ENCODE measurements around the gene IFNLR1.
A peak's percentile ranks its signal among the peaks of the same experiment; 100 is the strongest.
"Not testable (repeated sequence)": the region's sequence is repeated elsewhere in the genome, so short reads cannot be mapped to it uniquely, and the experiment has no call there.

IFNLR1 gene

DNA sequence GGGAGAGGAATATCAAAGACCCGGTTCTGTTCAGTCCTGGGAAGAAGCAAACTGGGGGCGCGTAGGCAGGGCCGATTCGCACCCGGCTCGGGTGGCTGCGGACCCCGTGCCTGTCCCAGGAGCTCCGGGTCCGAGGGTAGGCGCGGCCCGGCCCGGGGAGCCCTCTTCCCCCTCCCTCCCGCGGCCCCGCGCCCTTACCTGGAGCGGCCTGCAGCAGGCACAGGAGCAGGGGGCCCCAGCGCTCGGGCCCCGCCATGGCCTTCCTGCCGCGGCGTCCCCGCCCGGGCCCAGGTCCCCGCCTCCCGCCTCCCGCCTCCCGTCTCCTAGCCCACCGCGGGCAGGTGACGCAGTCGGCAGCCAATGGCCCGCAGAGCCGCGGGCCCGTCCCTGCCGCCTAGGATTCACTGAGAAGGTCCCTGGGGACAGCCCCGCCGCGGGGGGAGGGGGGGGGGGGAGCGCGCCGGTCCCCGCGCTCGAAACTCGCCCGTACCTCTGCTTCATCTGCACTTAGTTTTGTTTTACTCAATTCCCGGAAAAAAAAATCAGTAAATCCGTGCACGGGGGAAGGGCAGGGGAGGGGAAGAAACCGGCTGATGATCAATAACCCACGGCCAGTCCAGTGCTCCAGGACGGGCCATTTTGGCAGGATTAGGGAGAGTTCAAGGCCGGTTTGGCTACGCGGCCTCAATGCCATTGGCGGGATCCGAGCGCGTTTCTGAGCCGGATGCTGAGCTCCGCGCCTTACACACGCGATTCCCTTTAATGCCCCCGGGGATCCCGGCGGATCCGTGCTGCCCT is at the start of gene IFNLR1:
Gene IFNLR1, minus strand, starts transcription at position 297 of the 798 bp plus-strand sequence. Its CDS starts 41 bp downstream, at position 256.
- DNase-seq (ENCODE audit: low read depth in 3 of 3) = peak; percentile 63 to 74 (median 66)

DNA sequence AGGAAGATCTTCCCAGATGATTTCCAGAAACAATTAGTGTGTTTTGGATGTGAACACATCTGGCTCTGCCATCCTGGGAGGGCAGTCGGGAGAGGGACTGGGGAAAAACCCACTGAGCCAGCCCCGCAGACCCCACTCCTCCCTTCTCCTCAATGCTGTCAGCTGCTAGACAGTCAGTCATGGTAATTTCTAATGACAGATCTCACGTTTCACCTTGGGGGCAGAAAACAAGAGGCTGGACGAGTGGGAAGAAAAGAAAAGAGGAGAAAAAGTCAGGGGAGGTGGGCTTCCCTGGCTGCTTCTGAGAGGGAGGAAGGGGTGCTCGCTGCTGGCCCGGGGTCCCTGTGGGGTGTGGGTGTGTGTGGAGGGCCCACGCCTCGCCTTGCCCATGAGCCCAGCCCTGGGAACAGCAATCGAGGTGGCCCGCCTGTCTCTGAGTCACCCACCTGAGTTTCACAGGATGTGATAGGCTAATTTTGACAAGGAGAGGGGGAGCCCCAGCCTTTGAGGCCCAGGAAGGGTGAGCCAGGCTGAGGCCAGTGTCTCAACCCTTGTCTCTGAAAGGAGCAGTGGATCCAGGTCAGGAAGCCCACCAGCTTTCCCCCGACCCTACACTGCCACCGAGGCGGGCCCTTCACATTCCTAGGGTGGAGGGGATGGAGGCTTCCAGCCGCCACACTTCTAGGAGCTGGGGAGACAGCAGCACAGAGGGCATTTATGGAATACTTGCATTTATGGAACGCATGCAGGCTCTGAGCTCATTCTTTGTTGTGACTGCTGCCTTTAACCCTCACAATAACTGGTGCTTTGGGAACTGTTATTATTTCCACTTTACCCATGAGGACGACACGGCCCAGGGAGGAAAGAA is 49.1 kb upstream of the IFNLR1 start:
- DNase-seq (ENCODE audit: low read depth in 3 of 3) = peak; percentile 35 to 55 (median 44)

DNA sequence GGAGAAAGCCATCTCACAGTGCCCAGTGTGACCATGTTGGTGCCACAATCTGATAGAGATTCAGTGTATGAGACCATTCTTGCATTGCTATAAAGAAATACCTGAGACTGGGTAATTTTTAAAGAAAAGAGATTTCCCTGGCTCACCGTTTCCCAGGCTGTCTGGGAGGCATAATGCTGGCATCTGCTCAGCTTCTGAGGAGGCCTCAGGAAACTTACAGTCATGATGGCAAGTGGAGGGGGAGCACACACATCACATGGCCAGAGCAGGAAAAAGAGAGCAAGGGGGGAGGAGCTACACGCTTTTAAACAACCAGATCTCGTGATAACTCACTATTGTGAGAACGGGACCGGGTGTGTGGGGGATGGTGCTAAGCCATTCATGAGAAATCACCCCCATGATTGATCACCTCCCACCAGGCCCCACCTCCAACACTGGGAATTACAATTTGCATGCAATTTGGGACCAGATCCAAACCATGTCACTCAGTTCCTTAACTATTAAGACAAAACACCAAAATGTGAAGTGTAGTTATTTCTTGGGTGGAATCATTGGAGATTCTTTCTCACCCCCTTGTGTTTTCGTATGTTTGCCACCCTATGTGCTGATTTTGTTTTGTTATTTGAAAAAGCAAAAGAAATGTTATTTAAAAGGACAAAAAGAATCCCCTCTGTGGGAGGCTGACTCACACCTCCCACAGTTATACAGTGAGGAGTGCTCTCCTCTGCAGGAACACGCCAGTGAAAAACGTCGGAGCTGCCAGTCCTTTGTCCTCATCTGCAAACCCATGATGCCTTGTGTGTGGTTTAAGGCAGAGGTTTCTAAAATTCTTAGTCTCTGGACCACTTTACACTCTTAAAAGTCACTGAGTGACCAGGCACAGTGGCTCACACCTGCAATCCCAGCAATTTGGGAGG is 46.9 kb upstream of the IFNLR1 start:
- DNase-seq (ENCODE audit: low read depth in 3 of 3) = no peak

DNA sequence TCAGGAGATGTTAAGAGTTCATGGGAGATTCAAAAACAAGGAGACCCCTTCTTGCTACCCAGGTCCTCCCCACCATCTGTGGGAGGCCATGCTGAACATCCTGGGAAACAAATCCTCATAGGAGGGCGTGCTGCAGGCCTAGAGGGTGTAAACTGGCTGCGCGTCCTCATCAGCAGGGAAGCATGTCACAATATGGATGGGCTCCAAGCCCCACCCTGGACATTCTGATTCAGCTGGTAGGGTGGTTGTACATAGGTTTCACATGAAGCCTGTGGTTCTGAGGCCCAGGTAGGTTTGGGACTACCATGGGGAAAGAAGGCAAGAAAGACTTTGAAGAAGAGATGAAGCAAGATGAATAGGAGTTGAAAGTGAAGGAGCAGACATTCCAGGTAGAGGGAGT is 44.6 kb upstream of the IFNLR1 start:
- DNase-seq (ENCODE audit: low read depth in 3 of 3) = no peak

DNA sequence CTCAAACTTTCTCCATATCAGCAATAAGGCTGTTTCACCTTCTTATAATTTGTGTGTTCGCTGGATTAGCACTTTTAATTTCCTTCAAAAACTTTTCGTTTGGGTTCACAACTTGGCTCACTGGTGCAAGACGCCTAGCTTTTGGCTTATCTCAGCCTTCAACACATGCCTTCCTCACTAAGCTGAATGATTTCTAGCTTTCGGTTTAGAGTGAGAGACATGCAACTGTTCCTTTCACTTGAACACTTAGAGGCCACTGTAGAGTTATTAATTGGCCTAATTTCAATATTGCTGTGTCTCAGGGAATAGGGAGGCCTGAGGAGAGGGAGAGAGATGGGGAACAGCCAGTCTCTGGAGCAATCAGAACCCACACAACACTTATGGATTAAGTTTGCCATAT is 41.2 kb upstream of the IFNLR1 start:
- no peak for DNase-seq (ENCODE audit: low read depth in 3 of 3)

DNA sequence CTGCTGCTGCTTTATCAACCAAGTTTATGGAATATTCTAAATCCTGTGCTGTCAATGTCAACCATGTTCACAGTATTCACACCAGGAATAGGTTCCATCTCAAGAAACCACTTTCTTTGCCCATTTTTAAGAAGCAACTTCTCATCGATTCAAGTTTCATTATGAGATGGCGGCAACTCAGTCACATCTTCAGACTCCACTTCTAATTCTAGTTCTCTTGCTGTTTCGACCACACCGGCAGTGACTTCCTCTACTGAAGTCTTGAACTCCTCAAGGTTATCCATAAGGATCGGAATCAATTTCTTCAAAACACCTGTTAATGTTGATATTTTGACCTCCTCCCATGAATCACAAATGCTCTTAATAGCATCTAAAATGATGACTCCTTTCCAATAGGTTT is 39.7 kb upstream of the IFNLR1 start:
- no peak for DNase-seq (ENCODE audit: low read depth in 3 of 3)

DNA sequence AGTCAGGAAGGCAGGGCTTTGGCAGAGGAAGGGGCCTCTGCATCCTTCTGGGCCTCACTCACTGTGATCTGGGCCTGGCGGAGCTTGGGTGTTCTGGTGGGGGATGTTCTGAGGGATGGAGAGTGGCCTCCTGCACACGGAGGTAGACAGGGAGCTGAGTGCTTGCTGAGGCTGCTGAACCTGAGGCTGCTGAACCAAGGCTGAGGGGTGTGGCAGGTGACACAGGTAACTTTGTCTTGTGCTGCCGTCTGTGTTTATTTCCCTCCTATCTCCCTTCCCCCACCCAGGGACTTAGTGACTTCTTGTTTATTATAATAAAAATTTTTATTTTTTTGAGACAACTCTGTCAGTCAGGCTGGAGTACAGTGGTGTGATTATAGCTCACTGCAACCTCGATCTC is 37.7 kb upstream of the IFNLR1 start:
- DNase-seq (ENCODE audit: low read depth in 3 of 3) = no peak

DNA sequence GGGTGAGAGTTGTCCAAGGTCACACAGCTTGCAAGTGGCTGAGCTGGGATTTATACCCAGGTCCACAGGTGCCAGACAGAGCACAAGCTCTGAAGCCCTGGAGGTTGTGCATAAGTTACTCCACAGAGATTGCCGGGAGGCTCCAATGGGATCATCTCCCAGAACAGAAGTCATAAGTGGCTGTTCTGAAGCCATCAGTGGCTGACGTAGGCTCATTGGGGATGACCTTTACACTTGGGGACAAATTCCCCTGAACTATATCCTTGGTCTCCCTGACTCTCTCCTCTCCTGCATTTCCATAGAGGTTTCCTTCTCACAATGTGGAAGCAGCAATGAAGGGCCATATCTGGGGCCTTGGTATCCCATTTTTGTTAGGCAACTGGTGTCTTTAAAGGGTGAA is 37.0 kb upstream of the IFNLR1 start:
- DNase-seq (ENCODE audit: low read depth in 3 of 3) = no peak

DNA sequence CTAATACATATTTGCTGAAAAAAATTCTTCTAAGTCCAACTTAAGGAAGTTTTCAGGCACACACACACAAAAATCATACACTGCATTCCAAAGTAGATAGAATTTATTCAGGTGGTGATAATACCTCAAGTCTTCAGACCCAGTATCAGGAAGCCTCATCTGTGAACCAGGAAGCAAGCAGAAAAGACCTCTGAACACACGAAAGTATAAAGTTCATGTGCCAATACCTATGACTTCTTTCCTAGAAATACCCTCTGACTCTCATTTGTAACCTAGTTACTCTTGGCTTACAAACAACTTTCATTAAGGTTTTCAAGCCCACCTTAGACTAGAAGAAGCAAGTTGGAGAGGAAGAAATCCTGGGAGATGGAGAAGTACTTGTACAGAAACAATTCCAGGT is 35.7 kb upstream of the IFNLR1 start:
- DNase-seq (ENCODE audit: low read depth in 3 of 3) = no peak

DNA sequence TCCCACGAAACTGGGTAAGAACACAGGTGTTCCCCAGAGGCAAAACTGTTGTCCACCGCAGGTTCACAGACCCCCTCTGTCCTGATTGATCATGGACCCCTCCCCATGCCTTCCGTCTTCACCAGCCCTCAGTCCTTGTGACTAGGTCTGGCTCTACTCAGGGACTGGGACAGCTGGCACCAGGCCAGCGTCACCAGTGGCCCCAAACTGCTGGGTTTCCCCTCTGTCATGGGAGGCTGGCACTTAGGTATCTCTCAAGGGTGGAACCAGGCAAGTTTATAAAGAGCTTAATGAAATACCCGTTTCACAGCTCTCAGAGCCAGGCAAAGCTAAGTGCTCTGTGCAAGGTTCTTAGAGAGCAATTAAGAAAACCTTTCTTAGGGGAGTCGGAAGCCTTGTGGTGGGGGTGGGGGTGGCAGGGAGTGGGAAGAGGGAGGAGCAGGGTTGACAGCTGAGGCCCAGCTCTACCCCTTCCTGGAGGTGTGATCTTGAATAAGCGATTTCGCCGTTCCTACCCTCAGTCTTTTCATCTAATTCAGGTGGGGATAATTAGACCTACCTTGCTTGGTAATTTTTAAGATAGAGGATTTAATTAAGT is 35.0 kb upstream of the IFNLR1 start:
- DNase-seq (ENCODE audit: low read depth in 3 of 3) = no peak

DNA sequence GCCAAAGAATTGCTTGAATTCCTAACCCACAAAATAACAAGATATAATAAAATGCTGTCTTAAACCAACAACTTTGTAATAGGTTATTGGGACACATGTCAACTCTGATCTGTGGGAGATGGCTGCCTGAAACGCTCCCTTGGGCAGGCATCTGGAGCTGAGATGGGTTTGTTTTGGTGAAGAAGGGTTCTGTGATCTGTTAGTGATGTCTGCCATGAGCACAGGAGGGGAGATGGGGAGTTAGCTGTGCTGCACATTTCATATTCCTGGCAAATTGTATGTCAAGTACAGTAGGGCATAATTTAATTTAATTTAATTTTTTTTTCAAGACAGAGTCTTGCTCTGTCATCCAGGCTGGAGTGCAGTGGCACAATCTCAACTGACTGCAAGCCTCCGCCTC is 34.2 kb upstream of the IFNLR1 start:
- no peak for DNase-seq (ENCODE audit: low read depth in 3 of 3)

DNA sequence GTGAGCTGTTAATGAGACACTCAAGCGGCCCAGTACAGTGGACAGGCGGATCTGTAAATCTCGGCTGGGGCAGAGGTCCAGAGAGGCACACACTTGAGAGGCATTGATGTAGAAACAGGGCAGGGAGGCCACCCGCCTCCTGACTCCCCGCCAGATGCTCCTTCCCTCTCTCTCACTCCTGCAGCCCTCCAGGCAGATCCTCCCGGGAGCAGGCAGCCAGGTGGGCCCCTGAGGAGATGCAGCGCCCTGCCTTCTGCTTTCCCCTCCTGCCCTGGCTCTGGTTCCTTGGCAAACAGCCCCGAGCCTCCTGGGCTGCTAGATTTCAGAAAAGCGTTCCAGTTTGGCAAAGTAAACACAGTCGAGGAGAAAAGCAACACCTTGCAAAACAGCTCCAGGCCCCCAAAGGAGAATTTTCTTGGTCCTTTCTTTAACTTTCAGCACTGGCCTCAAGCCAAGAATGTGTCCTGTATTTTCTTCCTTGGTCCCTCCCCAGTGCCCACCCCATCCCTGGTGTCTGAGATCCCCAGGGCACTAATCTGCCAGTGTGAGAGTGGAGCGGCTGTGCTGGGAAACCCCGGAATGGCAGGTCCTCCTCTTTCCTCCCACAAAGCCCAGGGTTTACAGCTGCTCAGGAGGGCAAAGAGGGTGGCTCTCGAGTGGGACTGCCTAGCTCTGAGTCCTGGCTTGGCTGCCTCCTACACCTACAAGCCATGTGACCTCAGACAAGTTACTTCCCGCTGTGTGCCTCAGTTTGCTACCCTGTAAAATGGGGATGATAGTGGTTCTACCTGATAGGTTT is 29.4 kb upstream of the IFNLR1 start:
- no peak for DNase-seq (ENCODE audit: low read depth in 3 of 3)

DNA sequence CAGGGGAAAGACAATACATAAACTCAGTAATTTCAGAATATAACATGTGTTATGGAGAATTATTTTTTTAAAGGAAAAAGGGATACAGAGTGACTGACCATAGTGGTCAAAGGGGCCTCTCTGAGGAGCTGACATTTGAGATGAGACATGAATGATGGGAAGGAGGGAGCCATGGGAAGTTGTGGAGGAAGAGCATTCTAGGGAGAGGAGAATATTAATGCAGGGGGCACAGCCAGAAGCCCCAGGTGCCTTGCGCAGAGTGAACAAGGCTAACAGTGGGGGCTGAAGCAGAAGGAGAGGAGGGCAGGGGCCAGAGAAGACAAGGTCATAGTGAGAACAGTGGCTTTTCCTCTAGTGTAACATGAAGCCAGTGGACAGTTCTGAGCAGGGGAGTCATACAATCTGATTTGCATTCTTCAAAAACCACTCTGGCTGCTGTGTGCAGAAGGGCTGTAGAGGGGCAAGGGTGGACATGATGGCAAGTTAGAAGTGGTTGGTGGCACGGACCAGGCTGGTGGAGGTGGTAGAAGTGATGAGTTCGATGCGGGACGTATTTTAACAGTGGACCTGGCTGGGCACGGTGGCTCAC is 28.2 kb upstream of the IFNLR1 start:
- no peak for DNase-seq (ENCODE audit: low read depth in 3 of 3)

DNA sequence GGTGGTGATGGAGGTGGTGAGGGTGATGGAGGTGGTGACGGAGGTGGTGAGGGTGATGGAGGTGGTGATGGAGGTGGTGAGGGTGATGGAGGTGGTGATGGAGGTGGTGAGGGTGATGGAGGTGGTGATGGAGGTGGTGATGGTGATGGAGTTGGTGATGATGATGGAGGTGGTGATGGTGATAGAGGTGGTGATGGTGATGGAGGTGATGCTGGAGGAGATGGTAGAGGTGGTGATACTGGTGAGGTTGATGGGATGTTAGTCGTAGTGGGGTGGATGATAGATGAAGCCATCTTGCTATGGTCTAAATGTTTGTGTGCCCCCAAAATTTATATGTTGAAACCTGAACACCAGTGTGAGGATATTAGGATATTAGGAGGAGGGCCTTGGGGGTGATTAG is 25.3 kb upstream of the IFNLR1 start:
- no peak for DNase-seq (ENCODE audit: low read depth in 3 of 3)

DNA sequence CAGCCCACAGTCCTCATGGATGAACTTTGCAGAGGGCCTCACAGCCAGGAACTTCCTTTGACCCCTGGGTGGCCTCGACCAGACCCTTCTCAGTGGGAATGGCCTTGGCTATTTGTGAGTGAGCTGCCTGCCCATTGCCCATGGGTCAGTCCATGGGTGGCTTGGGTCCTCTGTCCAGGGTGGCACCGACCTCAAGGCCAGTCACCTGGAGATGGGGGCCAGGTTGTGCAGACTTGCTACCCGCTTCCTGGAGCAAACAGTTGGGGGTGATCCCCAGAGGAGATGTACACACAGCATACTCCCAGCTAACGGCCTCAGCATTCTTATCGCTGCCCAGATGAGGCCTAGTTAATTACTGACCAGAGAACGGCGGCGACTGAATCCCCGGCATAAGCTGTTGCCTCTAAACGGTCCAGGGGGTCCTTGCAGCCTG is 23.1 kb upstream of the IFNLR1 start:
- no peak for DNase-seq (ENCODE audit: low read depth in 3 of 3)

DNA sequence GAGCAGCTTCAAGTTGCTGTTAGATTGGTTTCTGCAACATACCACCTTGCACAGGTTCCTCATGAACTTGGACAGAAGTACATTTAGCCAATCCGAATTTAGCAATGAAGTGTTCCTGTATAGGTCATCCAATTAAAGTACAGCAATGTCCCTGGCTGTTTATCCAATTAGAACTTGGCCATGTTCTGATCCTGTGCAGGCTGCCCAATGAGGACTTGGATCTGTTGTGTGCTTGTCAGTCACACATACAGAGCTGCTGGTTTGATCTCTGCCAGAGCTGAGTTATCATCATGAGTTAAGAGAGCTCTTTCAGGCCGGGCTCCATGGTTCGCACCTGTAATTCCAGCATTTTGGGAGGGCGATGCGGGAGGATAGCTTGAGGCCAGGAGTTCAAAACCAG is 22.0 kb upstream of the IFNLR1 start:
- DNase-seq (ENCODE audit: low read depth in 3 of 3) = no peak

DNA sequence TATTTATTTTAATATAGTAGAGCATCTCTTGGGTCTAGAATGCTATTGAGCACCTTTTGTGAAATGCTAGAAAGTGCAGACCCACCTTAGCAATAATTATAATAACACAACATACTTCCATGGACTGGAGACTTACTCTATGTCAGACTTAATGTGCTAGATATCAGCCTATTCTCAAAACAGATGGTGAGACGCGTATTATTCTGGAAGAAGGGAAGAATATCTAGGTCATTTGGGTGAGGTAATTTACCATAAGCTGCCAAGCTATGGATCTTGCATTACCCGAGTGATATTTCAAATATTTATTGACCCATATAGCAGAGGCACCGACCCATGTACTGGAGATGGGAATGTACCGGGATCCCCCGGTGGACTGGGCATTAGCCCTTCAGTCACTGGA is 20.6 kb upstream of the IFNLR1 start:
- no peak for DNase-seq (ENCODE audit: low read depth in 3 of 3)

DNA sequence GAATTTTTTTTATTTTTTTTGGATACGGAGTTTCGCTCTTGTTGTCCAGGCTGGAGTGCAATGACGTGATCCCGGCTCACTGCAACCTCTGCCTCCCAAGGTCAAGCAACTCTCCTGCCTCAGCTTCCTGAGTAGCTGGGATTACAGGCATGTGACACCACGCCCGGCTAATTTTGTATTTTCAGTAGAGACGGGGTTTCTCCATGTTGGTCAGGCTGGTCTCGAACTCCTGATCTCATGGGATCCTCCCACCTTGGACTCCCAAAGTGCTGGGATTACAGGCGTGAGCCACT is 20.3 kb upstream of the IFNLR1 start:
- not testable (repeated sequence) for DNase-seq (ENCODE audit: low read depth in 3 of 3)

DNA sequence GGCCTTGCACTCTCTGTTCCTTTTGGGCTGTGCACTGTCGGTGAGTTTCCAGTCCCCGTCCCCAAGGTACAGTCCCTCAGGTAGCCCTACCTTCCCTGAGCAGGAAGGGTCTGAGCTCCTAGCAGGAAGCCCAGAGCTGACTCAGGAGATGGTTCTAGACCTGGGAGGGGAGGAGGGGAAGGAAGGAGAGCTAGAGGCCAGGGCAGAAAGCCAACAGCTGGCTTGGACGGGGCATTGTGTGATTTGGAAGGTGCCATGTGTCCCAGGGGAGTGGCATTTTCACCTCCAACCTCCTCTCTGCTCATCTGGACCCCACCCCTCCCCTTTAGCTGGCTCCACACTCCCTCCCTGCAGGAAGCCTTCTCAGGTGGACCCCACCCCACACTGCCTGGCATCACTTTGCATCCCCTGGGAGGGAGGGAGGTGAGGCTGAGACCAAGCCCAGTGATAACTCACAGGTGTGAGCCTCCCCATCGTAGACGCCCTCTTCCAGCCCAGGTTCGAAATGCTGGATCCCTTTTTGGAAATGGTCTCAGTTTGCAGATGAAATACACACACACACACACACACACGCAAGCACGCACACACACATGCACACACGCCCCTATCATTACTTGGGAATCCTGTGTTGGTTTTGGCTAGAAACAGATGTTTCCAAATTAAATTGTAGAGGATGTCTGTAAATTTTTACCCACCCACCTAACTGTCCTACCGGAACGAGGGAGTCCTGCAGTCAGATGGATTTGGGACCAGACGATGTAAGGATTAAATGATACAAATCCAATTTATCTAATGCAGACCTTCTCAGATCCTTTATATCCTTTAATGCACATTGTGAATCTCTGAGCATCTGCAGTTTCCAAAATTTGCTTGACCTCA is 19.7 kb upstream of the IFNLR1 start:
- DNase-seq (ENCODE audit: low read depth in 3 of 3) = no peak

DNA sequence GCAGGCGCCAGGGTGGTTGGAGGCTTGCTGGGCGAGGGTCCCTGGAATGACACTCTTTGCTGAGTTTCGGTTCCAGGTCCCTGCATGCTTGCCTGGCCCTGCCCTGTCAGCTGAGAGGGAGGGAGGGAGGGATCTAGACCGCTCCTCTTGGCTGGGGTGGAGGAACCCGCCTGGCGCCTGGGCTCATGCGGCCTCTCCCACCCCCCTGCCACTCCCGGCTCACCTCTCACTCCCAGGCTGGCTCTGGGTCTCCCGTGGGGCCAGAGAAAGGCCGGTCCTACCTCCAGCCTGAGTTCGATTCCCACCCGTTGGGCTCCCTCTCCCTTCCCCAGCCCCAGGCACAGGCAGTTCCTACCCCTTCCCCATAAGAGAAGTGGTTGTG is 19.0 kb upstream of the IFNLR1 start:
- no peak for DNase-seq (ENCODE audit: low read depth in 3 of 3)
